Measurements from ENCODE around the gene FAM83F.
"Not testable (repeated sequence)": the region's sequence is repeated elsewhere in the genome, so short reads cannot be mapped to it uniquely, and the experiment has no call there.

Gene FAM83F

GRCh38 chr22:40004836-40005235 is 10.1 kb downstream of the FAM83F start:
- in situ Hi-C loops (cut with HindIII; ENCODE audit: low pct_ligation_motif_present, low pct_unique_long_range_greater_than_20kb, low sequenced_read_pairs), result no loop called here
- no peak for DNase-seq

GRCh38 chr22:40006641-40007040 is 11.9 kb downstream of the FAM83F start:
- no peak for DNase-seq
- in situ Hi-C loops (cut with HindIII; ENCODE audit: low pct_ligation_motif_present, low pct_unique_long_range_greater_than_20kb, low sequenced_read_pairs), result no loop called here

- in situ Hi-C loops (cut with HindIII; ENCODE audit: low pct_ligation_motif_present, low pct_unique_long_range_greater_than_20kb, low sequenced_read_pairs), result no loop called here
- DNase-seq, result no peak
These were observed 13.3 kb downstream of the FAM83F start for GRCh38 chr22:40007853-40008710.

DNA sequence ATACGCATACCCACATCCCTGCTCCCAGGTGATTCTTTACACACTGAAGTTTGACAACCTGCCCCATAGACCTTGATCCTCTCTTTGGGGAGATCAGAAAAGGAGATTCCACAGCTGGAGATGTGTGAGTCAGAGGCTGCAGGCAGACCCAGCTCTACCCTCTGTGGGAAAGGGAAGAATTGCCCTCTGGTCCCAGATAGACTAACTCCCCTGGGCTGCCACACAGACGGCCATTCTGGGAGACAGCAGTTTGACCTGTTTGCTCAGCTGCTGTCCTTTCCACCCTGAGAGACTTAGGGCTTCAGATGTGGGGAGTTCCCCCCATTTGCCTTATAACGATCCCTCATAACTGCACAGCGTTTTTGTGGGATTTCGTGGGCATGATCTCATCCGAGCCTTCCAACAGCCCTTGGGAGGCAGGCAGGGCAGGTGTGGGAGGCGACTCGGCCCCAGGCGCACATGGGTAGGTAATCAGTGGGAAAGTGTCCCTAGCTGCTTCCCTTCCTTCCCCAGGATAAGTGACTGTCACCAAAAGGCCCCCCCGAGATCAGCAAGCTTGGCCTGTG is 14.1 kb downstream of the FAM83F start:
- in situ Hi-C loops (cut with HindIII; ENCODE audit: low pct_ligation_motif_present, low pct_unique_long_range_greater_than_20kb, low sequenced_read_pairs), result no loop called here
- DNase-seq, result no peak

GRCh38 chr22:40009292-40009774 is 14.6 kb downstream of the FAM83F start:
- DNase-seq, result no peak
- in situ Hi-C loops (cut with HindIII; ENCODE audit: low pct_ligation_motif_present, low pct_unique_long_range_greater_than_20kb, low sequenced_read_pairs), result no loop called here

DNA sequence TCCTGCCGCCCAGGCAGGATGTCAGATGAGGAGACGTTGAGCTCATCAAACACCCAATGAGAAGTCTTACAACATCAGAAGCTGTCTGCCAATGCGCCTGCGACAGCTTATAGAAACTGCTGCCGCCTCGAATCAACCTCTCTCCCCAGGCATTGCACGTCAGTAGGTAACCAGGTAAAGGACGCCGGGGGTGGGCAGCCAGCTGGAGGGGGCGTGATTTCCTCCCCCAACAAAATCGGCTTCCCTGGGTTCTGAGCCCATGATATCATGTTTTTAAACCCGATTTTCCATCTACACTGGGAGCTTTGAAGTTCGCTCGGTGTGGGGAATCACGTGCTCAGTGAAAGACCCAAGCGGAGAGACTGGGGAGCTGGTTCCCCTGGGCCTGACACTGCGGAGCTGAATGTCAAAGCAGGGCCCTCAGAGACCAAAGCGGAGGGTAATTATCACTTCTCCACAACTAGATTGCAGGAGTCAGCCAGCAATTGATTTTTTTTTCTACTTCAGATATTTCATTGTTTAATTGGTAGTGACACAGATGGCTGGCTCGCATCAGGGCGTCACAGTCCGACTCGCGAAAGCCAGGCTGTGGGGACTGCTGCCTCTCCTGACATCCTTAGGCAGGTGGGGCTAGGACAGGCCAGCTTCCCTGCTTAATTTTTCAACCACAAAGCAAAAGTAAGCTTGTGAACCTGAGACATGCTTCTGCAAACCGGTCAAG is 15.4 kb downstream of the FAM83F start:
- DNase-seq, result no peak
- in situ Hi-C loops (cut with HindIII; ENCODE audit: low pct_ligation_motif_present, low pct_unique_long_range_greater_than_20kb, low sequenced_read_pairs), result no loop called here

DNA sequence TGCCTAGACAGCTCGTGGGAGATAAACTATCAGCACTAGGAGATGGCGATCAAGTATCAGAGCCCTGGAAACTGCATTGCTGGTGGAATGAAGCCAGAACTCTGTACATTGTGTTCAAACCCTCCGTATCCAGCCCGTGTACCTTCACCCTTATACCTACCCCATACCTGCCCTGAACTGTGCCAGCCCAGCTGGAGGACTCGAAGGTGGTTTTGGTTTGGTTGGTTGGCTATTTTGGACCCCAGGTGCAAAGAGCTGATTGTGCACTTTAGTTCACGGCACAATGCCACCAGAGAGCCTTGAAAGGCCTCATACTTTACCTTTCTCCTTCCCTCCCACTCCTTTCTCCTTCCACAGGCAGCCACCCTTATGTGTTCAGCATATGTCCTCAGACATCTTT is 16.0 kb downstream of the FAM83F start:
- no peak for DNase-seq
- in situ Hi-C loops (cut with HindIII; ENCODE audit: low pct_ligation_motif_present, low pct_unique_long_range_greater_than_20kb, low sequenced_read_pairs), result no loop called here

DNA sequence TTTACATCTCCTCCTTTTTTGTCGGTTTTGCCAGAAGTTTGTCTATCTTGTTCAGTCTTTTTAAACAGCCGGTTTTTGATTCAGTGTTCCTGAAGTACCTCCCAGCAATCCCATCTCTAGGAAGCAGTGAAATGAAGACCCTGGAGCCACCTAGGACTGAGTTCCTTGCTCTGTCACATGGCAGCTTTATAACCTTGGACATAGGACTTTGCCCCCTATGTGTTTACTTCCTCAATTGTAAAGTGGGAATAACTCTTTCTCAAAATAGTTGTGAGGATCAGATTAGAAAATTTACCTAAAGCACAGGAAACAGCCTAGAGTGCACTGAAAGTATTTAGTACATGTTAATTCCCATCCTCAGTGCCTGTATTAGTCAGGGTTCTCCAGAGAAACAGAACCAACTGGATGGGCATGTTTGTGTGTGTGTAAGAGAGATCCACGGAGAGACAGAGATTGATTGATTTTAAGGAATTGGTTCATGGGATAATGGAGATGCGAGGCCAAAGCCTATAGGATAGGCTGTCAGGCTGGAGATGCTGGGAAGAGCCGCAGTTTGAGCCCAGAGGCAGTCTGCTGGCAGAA is 20.0 kb downstream of the FAM83F start:
- no peak for DNase-seq
- in situ Hi-C loops (cut with HindIII; ENCODE audit: low pct_ligation_motif_present, low pct_unique_long_range_greater_than_20kb, low sequenced_read_pairs), result no loop called here

DNA sequence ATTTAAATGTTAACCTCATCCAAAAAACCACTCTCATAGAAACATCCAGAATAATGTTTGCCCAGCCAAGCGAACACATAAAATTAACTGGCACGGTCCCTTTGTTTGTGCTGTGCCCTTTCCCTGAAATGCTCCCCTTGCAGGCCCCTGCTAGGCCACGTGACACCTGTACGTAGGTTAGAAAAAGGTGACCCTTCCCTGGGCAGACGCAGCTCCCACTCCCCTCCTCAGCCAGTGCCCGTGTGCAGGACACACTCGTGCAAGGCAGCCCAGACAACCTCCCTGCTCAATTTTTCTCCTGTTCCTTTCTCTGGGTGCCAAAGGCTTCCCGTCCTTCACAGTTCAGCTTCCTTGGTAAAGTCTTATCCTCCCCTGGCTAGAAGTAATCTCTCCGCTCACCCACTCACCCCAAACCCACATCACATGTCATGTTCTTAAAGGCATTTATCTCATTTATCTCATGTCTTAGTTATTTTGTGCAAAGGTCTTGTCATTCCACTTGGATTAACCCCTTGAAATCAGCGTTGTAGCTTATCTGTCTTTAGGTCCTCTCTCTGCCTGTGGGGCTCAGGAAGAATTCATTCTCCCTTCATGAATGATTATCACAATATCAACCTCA is 20.7 kb downstream of the FAM83F start:
- in situ Hi-C loops (cut with HindIII; ENCODE audit: low pct_ligation_motif_present, low pct_unique_long_range_greater_than_20kb, low sequenced_read_pairs), result no loop called here
- no peak for DNase-seq

GRCh38 chr22:40018051-40018450 is 23.3 kb downstream of the FAM83F start:
- in situ Hi-C loops (cut with HindIII; ENCODE audit: low pct_ligation_motif_present, low pct_unique_long_range_greater_than_20kb, low sequenced_read_pairs), result no loop called here
- DNase-seq, result no peak

GRCh38 chr22:40019100-40019499 is 24.3 kb downstream of the FAM83F start:
- in situ Hi-C loops (cut with HindIII; ENCODE audit: low pct_ligation_motif_present, low pct_unique_long_range_greater_than_20kb, low sequenced_read_pairs), result no loop called here
- DNase-seq, result no peak

GRCh38 chr22:40020956-40021355 is 26.2 kb downstream of the FAM83F start:
- in situ Hi-C loops (cut with HindIII; ENCODE audit: low pct_ligation_motif_present, low pct_unique_long_range_greater_than_20kb, low sequenced_read_pairs), result no loop called here
- DNase-seq, result no peak

- no peak for DNase-seq
- in situ Hi-C loops (cut with HindIII; ENCODE audit: low pct_ligation_motif_present, low pct_unique_long_range_greater_than_20kb, low sequenced_read_pairs), result no loop called here
These were observed 26.7 kb downstream of the FAM83F start for GRCh38 chr22:40021401-40022000.

DNA sequence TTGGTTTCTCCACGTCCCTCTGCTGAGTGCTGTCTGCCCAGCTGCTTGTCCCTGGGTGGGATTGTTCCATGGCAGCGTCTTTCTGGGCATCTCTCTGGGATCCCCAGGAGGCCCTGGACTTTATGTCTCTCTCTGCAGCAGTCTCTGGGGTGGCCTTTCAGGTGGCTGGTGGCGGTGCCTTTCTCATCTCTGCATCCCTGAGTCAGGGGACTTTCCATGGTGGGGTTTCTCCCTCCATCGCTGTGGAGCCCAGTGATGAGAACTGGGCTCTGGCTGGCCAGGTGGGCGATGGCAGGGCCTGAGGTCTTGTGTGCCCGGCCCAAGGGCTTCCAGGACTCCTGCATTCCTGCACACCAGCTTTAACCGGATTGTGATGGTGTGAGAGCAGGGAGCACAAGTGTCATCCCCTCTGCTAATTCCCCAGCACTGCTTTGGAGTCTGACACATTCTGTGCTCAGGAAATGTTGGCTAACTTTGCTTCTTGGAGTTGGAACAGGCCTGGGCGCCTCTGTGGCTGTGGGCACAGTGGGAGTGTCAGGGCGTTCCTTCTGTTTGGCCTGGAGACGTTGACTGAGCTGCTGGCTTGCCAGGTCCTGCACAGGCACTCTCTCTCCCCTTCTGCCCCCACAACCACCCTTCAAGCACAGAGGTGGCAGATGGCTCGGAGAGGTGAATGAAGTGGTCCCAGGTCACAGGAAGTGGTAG is 27.9 kb downstream of the FAM83F start:
- in situ Hi-C loops (cut with HindIII; ENCODE audit: low pct_ligation_motif_present, low pct_unique_long_range_greater_than_20kb, low sequenced_read_pairs), result no loop called here

DNA sequence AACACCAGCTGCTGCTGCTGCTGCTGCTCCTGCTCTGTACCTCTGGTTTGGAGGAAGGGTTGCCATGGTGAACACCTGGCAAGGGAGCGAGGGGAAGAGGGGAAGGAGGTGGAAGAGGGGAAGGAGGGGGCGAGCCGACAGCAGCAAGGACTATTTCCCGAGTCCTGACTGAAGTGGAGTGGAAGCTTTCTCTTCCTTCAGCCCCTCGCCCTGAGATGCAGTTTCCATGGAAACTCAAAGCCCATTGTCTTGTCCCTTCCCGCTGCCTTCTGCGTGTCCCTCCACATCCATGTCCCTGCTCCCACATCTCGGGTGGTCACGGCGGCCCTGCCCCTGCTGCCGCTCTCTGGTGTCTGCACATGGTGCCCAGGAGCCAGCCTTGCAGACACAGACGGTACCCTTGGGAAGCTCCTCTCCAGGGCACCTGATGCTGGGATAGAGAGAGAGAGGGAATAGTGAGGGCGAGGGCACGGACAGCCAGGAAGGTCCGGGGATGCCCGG is 28.6 kb downstream of the FAM83F start:
- in situ Hi-C loops (cut with HindIII; ENCODE audit: low pct_ligation_motif_present, low pct_unique_long_range_greater_than_20kb, low sequenced_read_pairs), result no loop called here
- DNase-seq, result no peak

More for the DNA sequence above, 27.9 kb downstream of the FAM83F start:
- DNase-seq, result no peak

- in situ Hi-C loops (cut with HindIII; ENCODE audit: low pct_ligation_motif_present, low pct_unique_long_range_greater_than_20kb, low sequenced_read_pairs), result no loop called here
These were observed 29.7 kb downstream of the FAM83F start for GRCh38 chr22:40024201-40025061.

GRCh38 chr22:40025062-40025379 is 30.3 kb downstream of the FAM83F start:
- in situ Hi-C loops (cut with HindIII; ENCODE audit: low pct_ligation_motif_present, low pct_unique_long_range_greater_than_20kb, low sequenced_read_pairs), result not testable (repeated sequence)

More at GRCh38 chr22:40024201-40025061, 29.7 kb downstream of the FAM83F start:
- DNase-seq, result peak; percentile 62

More at GRCh38 chr22:40025062-40025379, 30.3 kb downstream of the FAM83F start:
- not testable (repeated sequence) for DNase-seq
